NCI-H187 (cell line): Measurements from ENCODE around the gene PIWIL1.

Experiments used
- DNase-seq, 2 experiments: peaks; one replicate each; lab custom pipeline; 2025; lab: John Stamatoyannopoulos, UW

PIWIL1 gene

DNA sequence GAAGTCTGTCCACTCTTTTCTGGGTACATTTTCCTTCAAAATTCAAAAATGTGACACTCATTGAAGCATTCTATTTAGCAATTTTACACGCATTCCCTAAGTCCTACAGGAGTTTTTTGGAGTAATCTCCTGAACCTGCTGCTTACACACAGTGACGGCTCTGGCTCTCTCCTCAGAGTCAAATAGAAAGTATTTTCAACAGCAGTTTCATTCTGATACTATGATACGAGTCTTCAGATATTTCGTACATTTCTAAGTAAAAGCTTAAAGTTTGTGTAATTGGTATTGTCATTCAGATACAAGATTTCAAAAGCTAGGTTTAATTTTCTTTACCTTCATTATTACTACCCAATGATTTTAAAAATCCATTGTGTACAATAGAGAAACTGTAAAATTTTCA is 36.4 kb downstream of the PIWIL1 start:
- DNase-seq = no peak

DNA sequence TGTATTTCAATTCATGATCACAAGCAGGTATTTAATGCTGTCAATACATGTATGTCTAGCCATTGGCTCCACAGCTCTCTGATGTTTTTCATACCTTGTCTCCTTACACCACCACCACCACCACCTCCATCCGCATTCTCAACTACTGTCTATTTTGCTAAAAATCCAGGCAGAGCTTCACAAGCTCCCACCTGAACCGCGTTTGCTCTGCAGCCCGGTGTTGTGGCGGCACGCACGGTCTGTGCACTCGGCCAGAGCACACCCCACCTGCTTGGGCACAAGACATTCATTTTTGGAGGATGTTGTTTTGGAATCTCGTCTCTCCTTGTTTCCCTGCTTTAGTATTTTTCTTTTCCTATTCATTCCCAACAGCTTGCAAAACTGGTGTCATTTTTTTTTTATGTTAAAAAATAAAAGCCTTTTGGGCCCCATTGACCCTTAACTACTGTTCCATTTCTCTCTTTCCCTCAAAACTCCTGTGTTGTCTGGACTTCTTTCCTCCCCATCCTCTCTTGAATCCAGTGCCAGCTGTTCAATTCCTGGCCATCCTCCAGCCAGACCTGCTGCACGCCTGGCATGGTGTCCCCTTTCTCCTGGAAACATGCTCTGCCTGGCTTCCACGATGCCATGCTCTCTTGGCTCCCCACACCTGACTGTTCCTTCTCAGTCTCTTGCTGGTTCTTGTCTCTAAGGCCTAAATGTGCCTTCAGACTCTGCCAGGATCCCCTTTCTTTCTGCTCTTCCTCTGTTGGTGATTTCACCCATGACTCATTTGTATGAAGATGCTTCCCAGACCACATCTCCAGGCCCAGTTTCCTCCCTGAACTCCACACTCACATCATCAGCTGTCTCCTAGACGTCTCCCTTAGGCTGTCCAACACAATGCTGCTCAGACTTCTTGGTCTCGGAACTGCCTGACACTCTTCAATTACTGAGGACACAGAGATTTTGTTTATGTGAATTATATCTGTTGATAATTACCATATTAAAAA is 37.9 kb downstream of the PIWIL1 start:
- no peak for DNase-seq

DNA sequence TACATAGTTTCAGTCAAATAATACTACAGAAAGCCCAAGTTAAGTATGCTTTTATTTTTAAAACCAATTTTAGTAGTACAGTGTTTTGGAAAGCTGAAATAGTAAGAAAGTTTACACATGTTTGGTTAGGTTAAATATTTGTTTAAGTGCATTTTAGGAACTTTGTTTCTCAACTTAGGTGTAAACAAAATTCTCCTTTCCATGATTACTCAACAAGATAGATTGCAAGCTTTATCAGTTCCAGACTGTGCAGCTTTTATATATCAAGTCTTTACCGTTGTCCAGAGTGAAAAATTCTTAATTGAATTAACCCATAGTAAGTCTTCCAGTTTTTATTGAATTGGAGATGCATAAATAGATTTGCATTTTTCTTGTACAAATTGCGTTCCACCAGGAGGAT is 45.1 kb downstream of the PIWIL1 start:
- no peak for DNase-seq

DNA sequence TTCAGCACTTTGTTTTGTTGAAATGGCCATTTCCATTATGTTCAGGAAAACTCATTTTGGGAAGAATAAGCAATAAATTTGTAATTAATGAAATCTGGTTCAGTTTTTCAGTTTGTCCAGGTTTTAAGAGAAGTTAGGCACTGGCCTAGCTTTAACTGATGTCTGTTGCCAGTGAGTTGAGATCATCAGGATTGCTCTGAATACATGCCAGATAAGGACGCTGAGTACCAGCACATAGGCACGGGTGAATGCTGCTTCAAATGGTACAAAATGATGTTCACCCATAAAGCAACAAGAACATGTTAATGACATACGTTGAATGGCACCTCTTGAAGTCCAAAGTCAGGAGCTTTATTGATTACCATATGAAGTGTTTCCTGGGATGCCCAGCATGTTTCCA is 46.5 kb downstream of the PIWIL1 start:
- no peak for DNase-seq

DNA sequence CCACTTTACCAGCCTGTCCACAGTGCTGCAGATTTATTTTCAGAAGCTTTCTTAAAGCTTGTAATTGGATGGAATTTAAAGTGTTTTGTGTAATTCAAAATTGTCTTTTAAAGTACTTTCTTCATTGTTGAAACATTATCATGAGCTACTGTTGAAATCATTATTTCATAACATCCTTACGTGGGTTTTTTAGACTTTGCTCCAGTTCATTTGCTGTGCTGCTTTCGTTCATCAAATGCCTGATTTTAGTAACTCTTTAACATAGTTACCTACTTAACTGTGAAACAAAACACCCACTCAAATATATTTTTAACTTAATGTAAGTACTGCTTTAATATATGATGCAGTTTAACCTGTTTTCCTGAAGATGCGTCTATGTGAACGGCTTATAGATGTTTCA is 47.5 kb downstream of the PIWIL1 start:
- no peak for DNase-seq

DNA sequence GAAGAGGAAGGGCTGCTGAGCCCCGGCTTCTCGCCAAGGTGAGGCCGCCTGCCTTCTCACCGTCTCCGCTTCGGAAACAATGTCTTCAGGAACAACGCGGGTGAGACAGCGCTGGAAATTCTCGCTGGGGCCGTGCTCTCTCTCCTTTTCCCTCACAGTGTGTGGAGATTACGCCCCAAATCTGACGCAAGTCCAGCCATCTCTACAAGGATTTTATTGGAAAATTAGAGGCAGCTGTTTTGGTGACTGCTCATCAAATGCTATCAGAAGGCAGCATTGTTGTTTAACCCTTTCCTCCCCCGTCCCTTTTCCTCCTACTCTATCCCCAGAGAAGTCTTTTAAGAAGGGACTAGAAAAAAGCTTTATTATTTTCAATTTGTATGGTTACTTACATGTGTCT is 53.5 kb downstream of the PIWIL1 start:
- no peak for DNase-seq

DNA sequence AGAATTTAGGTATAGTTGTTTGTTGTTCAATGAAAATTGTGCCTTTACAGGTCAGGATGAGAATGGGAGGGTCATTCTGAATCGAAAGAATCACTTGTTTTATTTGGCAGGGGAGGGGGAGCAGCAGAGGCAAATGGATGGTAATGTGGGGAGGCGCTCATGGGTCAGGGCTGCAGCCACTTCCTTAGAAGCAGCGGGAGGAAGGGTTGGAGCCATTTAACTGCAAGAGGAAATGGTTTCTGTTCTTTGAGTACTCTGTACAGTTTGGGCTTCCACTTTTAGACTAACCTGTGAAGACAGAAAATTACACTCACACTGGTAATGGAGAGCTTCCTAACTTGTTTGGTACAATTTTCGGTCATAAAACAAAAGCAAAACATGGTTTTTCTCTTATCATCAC is 57.2 kb downstream of the PIWIL1 start:
- DNase-seq = no peak

DNA sequence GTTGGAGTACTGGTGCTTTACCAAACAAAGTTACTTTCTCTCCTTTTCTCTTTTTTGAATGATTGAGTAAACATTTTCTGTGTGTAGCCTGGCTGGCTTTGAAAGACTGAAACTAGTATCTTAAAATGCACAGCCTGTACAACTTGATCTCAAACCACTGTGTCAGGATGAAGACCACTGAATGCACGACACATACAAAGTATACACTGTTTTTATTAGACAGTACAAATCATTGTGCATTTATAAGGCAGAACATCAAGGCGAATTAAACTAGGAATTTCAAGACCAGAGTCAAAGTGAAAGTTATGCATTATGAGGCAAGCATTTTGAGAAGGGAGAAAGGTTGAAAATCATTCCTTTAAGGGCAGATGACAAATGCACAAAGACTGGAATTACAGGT is 59.0 kb downstream of the PIWIL1 start:
- no peak for DNase-seq

DNA sequence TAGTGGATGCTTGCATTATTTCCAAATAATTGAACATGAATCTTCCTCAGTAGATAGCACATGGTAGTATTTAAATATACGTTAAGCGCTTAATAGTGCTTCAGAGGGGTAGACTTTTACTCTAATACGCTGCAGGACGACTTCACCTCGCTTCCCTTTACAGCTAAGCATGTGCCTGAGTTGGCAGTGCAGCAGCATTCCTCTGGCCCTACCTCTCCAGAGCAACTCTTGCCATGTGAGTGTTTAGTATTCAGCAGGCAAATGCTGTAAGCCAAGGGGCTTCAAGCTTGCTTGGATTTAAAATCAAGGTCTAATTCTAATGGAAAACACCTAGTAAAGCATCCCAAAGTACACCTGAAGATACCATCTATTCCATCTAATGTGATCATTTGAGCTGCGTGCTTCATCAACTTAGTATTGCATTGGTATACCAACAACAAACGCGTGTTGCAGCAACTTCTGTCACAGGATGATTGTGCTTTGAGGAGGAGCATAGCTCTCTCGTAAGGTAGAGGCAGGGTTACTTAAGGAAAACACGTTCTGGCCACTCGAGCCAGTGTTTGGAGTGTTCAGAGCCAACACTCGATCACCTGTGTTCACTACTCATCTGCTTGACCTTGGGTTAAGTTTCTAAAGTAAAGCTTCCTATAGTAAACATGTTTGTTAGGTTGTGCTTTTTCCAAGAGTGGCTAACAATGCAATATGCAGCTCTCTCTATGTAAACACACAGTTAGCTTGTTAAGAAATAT is 60.6 kb downstream of the PIWIL1 start:
- DNase-seq = no peak

DNA sequence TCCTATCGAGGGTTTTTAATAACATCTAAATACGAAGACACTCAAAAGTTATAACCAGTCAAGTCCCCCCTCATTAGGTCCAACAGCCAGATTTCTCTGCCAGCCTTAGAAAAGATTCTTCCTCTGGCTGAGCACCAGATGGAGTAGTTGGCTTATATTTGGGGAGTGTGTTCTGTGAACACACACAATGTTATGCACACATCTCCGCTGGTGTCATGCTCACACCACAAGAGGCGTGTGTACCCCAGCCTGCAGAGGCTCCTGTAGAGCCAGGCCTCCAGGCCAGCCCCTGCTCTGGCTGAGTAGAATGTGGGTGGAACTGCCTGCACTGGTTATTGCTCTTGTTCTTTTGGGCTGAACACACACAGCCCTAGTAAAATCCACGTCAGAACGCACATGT is 64.0 kb downstream of the PIWIL1 start:
- no peak for DNase-seq

DNA sequence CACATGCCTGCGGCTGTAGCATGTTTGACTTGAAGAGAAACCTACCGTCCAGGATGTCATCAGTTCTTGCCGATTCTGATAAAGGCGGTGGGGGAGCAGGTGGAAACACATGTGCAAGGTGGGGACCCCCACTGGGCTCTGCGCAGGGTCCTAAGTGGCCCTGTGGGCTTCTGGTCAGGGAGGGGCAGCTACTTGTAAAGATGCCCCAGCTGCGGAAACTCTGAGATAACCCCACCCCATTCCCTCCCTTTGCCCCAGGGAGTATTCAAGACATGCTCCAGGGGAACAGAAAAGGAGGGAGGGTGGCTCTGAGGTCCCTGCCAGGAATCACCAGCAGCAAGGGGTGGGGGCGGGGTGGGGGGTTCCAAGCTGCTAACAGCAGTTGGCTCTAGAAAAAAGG is 67.6 kb downstream of the PIWIL1 start:
- no peak for DNase-seq

DNA sequence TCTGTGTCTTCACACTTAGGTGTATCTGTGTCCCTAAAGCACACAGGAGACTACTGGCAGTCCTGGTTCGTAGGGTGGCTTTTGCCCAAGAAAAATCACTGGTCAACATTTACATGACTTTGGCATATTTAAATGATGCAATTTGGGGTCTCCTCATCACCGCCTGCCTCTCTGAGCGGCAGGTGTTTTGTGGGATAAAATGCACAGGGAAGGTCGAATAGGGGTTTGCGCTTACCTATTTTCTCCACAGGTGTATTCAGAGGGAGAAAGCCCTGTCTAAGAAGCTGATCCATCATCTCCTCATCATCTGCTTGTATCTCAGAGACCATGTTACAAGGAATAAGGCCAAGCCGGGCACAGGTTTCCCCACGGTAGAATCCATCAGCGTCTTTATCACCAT is 74.7 kb downstream of the PIWIL1 start:
- no peak for DNase-seq

DNA sequence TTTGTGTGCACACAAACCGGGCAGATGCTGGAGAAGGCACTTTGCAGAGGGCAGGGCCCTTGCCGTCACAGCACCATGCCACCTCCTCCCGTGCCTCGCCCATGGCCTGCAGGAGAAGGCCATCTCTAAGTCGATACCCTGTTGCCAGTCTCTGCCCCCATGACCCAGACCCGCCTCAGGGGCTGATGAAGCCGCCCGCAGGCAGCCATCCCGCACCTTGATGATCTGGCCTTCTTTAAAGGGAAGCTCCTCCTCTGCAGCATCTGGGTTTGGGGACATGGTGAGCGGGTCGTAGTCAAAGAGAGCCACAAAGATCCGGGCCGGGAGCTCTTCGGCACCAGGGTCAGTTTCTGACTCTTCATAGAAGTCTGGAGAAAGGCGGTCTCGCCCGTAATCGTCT is 76.2 kb downstream of the PIWIL1 start:
- DNase-seq = no peak

DNA sequence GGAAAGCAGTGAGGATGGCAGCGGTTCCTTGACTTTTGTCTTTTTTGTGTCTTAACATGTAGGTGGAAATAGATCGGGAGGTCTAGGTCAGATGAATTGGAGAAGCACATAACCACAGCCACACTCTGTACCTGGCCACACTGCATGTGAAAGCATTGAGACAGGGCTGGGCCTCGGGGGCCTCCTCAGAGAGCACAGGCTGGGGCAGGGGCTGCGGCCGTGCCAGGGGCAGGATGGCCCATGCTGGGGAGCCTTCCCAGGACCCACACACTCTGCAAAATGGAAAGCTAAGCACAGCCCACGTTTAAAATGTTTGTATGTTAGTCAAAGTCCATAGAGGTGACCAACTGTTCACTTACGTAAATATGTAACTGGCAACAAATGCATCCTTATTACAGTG is 76.7 kb downstream of the PIWIL1 start:
- no peak for DNase-seq

DNA sequence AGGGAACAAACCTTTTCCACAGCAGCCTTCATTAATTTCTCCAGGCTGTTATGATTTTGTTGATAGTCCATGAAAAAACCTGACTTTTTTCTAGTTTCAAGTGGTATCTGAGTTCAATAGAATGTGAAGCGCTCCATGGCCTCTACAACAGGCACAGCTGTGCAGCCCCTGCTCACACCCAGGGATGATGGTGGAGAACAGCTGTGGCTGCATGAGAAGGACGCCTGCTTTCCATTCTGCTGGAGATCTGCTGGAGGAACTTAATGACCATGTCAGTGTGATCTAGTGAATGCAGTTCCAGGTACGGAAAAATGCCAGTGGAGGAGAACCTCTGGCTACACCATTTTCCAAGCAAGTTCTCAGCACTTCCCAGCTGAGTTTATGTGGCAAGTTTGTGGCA is 80.6 kb downstream of the PIWIL1 start:
- DNase-seq = no peak

DNA sequence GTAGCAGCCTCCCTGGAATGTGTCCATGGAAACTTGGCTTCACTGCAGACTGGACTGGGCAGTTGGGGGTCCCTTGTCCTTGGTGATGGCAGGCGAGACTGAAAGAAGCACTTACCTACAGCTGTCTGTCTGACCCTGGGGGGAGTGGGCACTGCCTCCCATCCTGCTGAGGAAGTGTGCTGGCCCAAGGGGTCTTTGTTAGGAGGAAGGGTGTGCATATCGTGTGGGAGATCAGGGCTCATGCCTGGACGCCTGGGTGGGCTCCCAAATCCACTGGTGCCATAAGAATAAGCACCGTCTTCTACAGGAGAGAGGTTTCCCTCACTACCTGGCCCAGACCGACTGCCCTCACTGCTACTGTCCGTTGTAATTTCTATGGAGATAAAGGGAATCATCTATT is 81.4 kb downstream of the PIWIL1 start:
- no peak for DNase-seq

DNA sequence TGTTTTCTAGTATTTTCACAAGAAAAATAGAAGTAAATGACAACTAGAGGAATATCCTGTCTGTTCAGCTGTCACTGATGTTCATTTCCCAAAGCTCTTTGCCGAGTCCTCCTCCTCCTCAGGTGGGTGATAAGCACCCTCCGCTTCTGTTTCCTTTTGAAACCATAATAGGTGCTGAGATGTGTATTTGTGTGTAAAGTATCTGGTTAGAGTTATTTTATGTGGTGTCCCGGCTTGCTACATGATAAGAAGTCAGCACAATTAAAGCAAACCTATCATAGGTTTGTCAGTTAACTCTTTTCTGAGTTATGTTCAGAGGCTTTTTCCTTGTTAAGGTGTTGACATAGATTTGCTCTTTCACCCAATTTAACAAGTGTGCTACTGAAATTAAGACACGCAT is 82.4 kb downstream of the PIWIL1 start:
- DNase-seq = no peak

DNA sequence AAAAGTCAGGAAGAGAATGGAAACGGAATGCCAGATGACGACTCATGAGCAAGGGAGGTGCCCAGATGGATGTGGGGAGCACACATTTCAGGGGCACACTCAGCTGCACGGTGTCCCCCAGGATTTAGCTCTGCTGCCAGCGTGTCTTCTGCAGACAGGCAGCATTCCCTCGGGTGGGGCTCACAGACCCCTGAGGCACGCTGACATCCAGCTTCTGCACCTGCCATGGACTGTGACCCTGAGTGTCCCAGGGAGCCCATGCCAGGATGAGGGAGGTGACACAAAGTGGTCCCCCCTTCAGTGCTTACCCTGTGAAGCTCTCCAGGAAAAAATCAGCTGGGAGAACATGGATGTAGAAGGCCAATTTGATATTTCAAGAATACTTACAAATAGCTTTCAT is 84.2 kb downstream of the PIWIL1 start:
- DNase-seq = no peak
